NK-92 (cell line): Measurements from ENCODE around the gene PEDS1.
"Not testable (repeated sequence)": the region's sequence is repeated elsewhere in the genome, so short reads cannot be mapped to it uniquely, and the experiment has no call there.

Source experiments
- DNase-seq: peaks from one replicate; lab custom pipeline; 2025; ENCODE audit not compliant: unreplicated experiment; lab: John Stamatoyannopoulos, UW

PEDS1 gene

GRCh38 chr20:50190251-50191064 lies 36.9 kb upstream of the PEDS1 start, which contains the start of gene CEBPB:
CEBPB (plus strand) TSS chr20:50190830; CDS start chr20:50191034, 204 bp downstream.
- no peak for DNase-seq

DNA sequence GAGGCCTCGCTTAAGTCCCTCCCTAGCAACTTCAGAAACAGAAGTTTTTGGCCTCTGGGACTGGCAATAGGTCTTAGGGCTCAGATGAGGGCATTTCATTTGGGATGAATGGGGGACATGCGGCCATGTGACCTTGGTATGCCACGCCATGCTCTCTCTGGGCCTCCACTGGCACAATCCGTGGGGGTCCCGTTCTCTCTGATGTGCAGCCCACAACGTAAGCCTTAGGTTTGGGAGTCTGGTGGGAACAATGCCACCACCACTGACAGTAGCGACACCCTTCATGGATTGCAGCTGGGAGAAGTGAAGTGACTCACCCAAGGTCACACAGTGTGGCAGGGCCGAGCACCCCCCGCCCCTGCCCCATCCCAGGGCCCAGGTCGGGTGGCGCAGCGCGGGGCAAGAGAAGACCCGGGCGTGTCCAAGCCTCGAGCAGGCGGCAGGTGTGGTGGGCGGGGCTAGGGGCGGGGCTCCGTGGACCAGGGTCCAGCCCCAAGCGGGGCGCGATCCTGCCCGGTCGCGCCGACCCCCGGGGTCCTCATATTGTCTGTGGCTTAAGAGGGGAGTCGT lies 36.2 kb upstream of the PEDS1 start:
- DNase-seq = no peak

DNA sequence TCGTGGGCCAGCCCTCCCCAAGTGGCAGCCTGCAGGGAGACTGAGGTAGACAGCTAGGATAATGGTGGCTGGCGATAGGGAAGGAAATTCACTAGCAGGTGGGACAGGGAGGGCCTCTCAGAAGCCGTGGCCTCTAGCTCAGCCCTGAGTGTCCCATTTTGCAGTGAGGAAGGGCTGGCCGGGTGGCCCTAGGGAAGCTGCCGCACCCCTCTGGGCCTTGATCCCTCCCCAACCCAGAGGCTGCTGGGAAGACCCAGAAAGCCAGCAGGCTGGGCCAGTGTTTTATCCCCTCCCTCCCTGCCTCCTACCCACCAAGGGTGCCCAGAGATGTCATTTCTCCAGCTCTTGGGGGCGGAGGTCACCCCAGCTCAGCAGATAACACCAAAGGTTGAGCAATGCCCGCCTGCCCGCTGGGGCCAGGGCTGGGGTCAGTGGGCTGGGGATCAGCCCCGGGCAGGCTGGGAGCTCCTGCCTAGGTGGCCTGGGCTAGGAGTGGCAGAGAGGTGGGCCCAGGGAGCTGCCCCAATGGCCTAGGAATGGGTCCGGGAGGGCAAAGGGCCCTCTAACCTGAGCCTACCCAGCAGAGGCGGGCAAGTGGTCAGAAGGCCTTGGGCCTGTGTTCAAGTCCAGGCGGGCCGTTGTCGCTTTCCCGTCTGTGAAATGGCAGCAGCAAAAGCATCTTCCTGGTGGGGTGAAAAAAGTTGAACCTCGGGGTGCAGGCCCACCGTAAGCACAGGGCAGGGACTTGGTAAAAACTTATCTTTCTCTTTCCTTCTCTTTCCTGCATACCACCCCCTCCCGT lies 35.6 kb upstream of the PEDS1 start:
- no peak for DNase-seq

GRCh38 chr20:50188287-50188688 lies 34.8 kb upstream of the PEDS1 start:
- DNase-seq = no peak

- DNase-seq = no peak
These were observed 34.0 kb upstream of the PEDS1 start for GRCh38 chr20:50187403-50188051.

- DNase-seq = no peak
These were observed 33.5 kb upstream of the PEDS1 start for GRCh38 chr20:50186987-50187402.

- no peak for DNase-seq
These were observed 32.8 kb upstream of the PEDS1 start for GRCh38 chr20:50186151-50186885.

DNA sequence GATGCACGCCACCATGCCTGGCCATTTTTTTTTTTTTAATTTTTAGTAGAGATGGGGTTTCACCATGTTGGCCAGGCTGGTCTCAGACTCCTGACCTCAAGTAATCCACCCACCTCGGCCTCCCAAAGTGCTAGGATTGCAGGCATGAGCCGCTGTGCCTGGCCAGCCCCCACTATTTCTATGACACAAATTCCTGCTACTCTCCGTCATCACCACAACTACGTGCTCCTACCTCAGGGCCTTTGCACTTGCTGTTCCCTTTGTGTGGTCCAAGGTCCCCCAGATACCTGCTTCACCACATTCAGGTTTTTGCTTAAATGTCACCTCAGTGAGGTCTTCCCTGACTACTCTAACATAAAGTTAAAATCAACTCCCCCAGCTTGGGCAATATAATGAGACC lies 31.9 kb upstream of the PEDS1 start:
- no peak for DNase-seq

DNA sequence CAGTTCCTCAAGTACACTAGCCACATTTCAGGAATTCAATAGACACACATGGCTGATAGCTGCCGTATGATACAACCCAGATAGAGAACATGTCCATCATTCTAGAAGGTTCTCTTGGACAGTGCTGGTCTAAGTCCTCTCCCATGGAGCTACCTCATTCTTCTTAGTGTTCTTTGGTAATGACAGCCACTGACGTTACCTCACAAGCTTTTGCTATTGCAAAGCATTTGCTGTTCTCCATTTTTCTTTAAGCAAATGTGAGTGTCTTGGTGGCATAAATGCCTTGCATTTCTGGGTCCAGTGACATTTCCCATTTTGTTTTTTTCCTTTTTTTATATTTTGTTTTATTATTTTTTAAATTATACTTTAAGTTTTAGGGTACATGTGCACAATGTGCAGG lies 28.8 kb upstream of the PEDS1 start:
- DNase-seq = no peak

- DNase-seq = no peak
These were observed 27.8 kb upstream of the PEDS1 start for GRCh38 chr20:50181344-50181743.

GRCh38 chr20:50178672-50179071 lies 25.1 kb upstream of the PEDS1 start:
- not testable (repeated sequence) for DNase-seq

DNA sequence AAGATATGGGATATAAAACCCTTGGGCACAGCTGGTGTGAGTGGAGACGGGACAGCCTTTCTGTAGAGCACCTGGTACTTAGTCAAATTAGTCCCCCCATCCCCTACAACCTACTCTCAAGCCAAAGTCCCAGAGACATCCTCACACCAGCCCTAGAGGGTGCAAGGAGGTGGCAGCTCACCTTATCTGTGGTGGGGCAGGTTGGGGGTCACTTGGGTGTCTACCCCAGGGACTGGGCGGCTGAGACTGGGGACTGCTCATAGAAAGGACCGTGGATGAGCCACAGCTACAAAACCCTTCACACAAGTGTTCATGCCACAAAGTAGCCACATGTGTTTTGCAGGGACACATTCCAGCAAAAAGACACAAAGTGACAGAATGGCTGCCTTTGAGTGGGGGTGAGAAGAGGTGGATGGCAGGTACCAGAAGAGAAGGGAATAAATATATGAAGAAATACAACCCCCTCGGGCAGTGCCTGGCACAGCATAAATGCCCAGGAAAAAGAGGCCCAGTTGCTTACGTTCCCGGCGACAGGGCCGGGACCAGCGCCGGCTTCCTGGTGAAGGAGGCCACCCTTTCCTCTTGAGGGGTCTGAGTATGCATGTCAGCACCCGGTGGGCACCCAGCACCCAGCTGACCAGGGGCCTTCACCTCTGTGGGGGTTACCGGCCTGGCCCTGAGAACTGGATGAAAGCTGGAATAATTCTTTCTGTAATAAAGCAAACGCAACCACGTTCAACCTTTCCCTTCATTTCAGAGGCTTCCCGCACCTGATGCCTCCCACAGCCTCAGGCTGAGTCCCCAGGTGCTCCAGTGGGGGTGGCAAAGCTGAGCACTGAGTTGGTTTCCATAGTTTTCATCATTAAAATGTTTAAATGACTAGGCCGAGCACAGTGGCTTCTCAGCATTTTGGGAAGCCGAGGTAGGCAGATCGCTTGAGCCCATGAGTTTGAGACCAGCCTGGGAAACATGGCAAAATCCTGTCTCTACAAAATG lies 22.7 kb upstream of the PEDS1 start:
- no peak for DNase-seq

GRCh38 chr20:50174456-50174855 lies 20.9 kb upstream of the PEDS1 start:
- no peak for DNase-seq

- DNase-seq = no peak
These were observed 19.0 kb upstream of the PEDS1 start for GRCh38 chr20:50172347-50173013.

DNA sequence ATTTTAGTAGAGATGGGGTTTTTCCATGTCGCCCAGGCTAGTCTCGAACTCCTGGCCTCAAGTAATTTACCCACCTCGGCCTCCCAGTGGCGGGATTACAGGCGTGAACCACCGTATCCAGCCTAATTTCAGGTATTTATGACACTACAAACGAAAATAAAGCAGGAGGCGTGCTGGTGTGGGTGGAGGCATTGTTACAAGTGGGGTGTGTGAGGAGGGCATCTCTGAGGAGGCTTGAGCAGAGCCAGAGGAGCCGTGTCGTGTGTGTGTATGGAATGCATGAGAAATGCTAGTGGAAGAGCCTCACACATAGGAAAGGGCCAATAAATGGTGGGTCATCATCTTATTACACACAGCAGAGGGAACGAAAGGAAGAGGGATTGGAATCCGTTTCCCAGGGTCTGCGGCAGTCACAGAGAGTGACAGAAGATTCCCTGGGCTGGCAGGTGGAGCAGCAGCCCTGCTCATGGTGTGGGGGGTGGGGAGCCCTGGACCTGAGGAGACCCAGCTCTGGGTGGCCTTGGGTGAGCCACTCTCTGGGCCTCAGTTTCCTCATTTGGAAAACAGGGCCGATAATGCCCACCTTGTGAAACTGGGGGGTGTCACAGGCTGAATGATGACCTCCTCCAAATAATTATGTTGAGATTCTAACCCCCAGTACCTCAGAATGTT lies 17.2 kb upstream of the PEDS1 start:
- DNase-seq = no peak

DNA sequence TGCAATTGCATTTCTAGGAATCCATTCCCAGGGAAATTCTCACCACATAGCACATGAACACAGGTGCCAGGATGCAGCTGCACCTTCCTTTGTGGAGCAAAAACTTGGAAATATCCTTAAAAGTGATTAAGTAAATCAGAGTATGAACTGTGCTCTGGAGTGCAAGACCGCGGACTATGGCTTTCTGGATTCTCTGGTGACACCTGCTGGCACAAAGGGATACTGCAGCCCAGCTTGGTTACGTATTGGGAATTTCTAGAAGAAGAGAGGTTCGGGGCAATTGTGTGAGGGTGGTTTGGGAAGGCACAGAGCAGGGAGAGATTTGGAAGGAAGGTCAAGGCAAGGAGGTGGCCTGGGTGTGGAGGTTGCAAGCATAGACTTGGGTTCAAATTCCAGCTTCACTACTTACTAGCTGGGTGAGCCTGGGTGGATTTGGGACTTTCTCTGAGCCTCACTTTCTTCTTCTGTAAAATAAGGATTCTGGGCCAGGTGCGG lies 15.9 kb upstream of the PEDS1 start:
- DNase-seq = no peak

DNA sequence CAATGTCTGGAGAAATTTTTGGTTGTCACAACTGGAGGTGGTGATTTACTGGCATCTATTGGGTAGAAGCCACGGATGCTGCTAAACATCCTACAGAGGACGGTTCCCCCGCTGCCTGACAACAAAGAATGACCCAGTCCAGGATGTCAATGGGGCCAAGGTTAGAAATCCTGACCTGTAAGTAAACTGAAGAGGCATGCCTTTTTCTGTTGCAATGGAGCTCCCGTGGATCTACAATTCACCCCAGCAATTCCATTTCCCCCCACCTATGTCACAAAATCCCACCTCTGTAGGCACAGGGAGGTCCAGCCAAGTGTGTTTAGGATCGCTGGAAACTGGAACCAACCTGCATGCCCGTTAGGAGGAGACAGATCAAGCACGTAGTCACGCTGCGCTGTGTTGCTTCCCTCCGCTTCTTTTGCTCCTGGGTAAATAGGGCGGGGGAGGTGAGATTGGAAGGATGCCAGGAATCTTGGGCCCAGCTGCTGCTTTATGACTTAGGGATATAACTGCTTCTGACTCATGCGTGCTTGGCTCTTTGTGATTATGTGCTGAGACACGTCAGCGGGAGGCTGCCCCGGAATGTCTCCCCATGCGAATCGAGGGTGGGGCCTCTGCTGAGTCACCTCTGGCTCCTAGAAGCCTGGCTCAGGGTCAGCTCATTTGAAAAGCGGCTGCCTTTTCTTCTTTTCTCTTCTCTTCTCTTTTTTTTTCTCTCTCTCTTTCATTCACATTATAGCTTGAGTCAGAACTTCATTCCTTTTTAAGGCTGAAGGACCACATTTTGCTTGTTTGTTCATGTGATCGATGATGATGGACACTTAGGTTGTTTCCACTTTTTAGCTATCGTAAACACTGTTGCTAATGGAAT lies 12.4 kb upstream of the PEDS1 start:
- DNase-seq = no peak
